PC-3 (cell line): ENCODE measurements around the gene SOX6.

Experiments used
- CTCF ChIP-seq: fragments of 300-600 bp; sonication (generic); conservative IDR thresholded peaks from 2 replicates; pipeline ENCODE4 v1.5.1; 2017; ENCODE audit warnings: antibody characterized with exemption, low read depth, mild to moderate bottlenecking, low read length
- EZH2phosphoT487 ChIP-seq: fragments of 300-600 bp; sonication (generic); IDR thresholded peaks from 2 replicates; pipeline ENCODE4 v1.6.1; 2018; ENCODE audit warnings: mild to moderate bottlenecking, antibody characterized with exemption, low read length, borderline replicate concordance

- TF ChIP-seq CTCF (no peak), EZH2phosphoT487 (no peak)
Measured at GRCh38 chr11:16297332-16297731, 59.0 kb downstream of the SOX6 start.
